ENCODE results near the gene RBKS. TPM values are rescaled to one million over a fixed set of nuclear protein-coding genes. Genes with fewer than 3 reads are reported as not detected.

Gene RBKS
- total RNA-seq, 1 experiment from 2014 or later: 3.3 TPM

GRCh38 chr2:27912512-27912911 is 22.3 kb upstream of the RBKS start:
- H3K9me3 Mint-ChIP-seq (ENCODE audit: low read depth, unreplicated experiment): no peaks in the 10 kb centered on the region
- no peaks in the 10 kb centered on the region for H3K27me3 Mint-ChIP-seq (ENCODE audit: unreplicated experiment)
- no TSS peak for BruUV-seq (replicated peaks)
- no peaks in the 10 kb centered on the region for H3K36me3 Mint-ChIP-seq (ENCODE audit: insufficient read depth, unreplicated experiment)
- CTCF ChIA-PET: no interaction called here
- no peak overlapping the region for H3K4me3 Mint-ChIP-seq (ENCODE audit: low read depth, unreplicated experiment)
- H3K4me1 Mint-ChIP-seq (ENCODE audit: low read depth, unreplicated experiment): peaks cover 7% of the 10 kb centered on the region
- H3K27ac Mint-ChIP-seq (ENCODE audit: unreplicated experiment): no peak overlapping the region
- no peak for TF ChIP-seq CTCF (IDR thresholded peaks at IDR 0.05; ENCODE audit: unreplicated experiment)
- intact Hi-C loops (cut with micrococcal nuclease; ENCODE audit: unreplicated experiment): no loop called here
- DNase-seq: no peak

GRCh38 chr2:27911458-27912210 is 21.4 kb upstream of the RBKS start:
- CTCF ChIA-PET: no interaction called here
- Mint-ChIP-seq H3K27me3 (ENCODE audit: unreplicated experiment) (no peaks in the 10 kb centered on the region), H3K36me3 (ENCODE audit: insufficient read depth, unreplicated experiment) (no peaks in the 10 kb centered on the region), H3K4me1 (ENCODE audit: low read depth, unreplicated experiment) (peaks cover 7% of the 10 kb centered on the region), H3K9me3 (ENCODE audit: low read depth, unreplicated experiment) (no peaks in the 10 kb centered on the region), H3K27ac (ENCODE audit: unreplicated experiment) (peak overlapping the region; percentile 8), H3K4me3 (ENCODE audit: low read depth, unreplicated experiment) (no peak overlapping the region)
- no peak for DNase-seq
- TF ChIP-seq CTCF (IDR thresholded peaks at IDR 0.05; ENCODE audit: unreplicated experiment): no peak
- intact Hi-C loops (cut with micrococcal nuclease; ENCODE audit: unreplicated experiment): no loop called here
- no TSS peak for BruUV-seq (replicated peaks)

GRCh38 chr2:27909901-27910300 is 19.7 kb upstream of the RBKS start:
- BruUV-seq (replicated peaks): no TSS peak
- TF ChIP-seq CTCF (IDR thresholded peaks at IDR 0.05; ENCODE audit: unreplicated experiment): no peak
- no peaks in the 10 kb centered on the region for H3K27me3 Mint-ChIP-seq (ENCODE audit: unreplicated experiment)
- DNase-seq: no peak
- H3K36me3 Mint-ChIP-seq (ENCODE audit: insufficient read depth, unreplicated experiment): peaks cover 8% of the 10 kb centered on the region
- CTCF ChIA-PET: interaction anchor here (0.5 kb wide), 1 partner anchor 224 kb away, joined by 7 read pairs; no protein-coding TSS in a partner anchor
- H3K27ac Mint-ChIP-seq (ENCODE audit: unreplicated experiment): no peak overlapping the region
- intact Hi-C loops (cut with micrococcal nuclease; ENCODE audit: unreplicated experiment): no loop called here
- H3K4me1 Mint-ChIP-seq (ENCODE audit: low read depth, unreplicated experiment): peaks cover 7% of the 10 kb centered on the region
- H3K9me3 Mint-ChIP-seq (ENCODE audit: low read depth, unreplicated experiment): no peaks in the 10 kb centered on the region
- H3K4me3 Mint-ChIP-seq (ENCODE audit: low read depth, unreplicated experiment): no peak overlapping the region

GRCh38 chr2:27907547-27907946 is 17.4 kb upstream of the RBKS start:
- H3K4me1 Mint-ChIP-seq (ENCODE audit: low read depth, unreplicated experiment): peaks cover 2% of the 10 kb centered on the region
- no peaks in the 10 kb centered on the region for H3K27me3 Mint-ChIP-seq (ENCODE audit: unreplicated experiment)
- H3K4me3 Mint-ChIP-seq (ENCODE audit: low read depth, unreplicated experiment): no peak overlapping the region
- H3K36me3 Mint-ChIP-seq (ENCODE audit: insufficient read depth, unreplicated experiment): peaks cover 13% of the 10 kb centered on the region
- CTCF ChIA-PET: no interaction called here
- BruUV-seq (replicated peaks): no TSS peak
- H3K9me3 Mint-ChIP-seq (ENCODE audit: low read depth, unreplicated experiment): no peaks in the 10 kb centered on the region
- DNase-seq: no peak
- H3K27ac Mint-ChIP-seq (ENCODE audit: unreplicated experiment): no peak overlapping the region
- intact Hi-C loops (cut with micrococcal nuclease; ENCODE audit: unreplicated experiment): no loop called here
- TF ChIP-seq CTCF (IDR thresholded peaks at IDR 0.05; ENCODE audit: unreplicated experiment): no peak
